HG02840 (cell line): ENCODE data around the gene LZTS3.
A peak's percentile ranks its signal among the peaks of the same experiment; 100 is the strongest.
"Not testable (repeated sequence)": the region's sequence is repeated elsewhere in the genome, so short reads cannot be mapped to it uniquely, and the experiment has no call there.

Experiments used
- ATAC-seq: cut with Tn5 transposase; IDR thresholded peaks from one replicate; pipeline ENCODE4 v1.9.1; 2021; ENCODE audit warnings: mild to moderate bottlenecking, moderate library complexity, moderate number of reproducible peaks; ENCODE audit not compliant: unreplicated experiment, low FRiP score

LZTS3 gene

DNA sequence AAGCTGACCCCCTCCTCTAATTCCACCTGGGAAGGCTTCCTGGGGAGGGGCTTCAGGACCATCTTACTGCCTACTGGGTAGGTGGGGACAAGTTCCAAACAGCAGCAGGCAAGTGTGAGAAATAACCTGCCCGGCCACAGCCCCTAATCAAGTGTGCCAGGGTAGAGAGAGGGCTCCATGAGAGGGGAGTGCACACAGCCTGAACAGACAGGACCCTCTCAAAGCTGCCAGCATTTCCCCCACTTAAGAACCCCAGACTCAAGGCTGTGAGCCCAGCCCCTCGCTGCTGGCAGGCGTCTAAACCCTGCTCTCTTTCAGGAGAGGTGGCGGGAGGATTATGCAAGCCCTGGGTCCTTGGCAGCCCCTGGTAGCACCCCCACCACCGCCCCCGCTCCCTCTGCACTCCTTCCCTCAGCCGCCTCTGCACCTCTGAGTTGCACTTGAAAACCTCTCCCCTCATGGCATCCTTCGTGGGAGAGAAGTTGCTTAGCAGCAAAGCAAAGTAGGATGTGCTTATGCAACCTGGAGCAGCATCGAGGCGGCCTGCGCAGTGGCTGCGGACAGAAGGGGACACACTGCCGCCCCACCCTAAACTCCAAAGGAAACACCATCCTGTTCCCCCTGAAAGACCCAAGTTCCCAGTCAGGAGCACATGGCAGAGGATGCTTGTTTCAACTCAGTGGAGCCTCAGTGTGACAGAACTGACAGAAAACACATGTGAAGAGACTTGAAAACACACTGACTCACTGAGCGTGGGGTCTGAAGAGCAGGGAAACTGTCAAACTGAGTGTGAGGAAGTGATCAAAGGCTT is 20.7 kb upstream of the LZTS3 start:
- ATAC-seq: no peak

DNA sequence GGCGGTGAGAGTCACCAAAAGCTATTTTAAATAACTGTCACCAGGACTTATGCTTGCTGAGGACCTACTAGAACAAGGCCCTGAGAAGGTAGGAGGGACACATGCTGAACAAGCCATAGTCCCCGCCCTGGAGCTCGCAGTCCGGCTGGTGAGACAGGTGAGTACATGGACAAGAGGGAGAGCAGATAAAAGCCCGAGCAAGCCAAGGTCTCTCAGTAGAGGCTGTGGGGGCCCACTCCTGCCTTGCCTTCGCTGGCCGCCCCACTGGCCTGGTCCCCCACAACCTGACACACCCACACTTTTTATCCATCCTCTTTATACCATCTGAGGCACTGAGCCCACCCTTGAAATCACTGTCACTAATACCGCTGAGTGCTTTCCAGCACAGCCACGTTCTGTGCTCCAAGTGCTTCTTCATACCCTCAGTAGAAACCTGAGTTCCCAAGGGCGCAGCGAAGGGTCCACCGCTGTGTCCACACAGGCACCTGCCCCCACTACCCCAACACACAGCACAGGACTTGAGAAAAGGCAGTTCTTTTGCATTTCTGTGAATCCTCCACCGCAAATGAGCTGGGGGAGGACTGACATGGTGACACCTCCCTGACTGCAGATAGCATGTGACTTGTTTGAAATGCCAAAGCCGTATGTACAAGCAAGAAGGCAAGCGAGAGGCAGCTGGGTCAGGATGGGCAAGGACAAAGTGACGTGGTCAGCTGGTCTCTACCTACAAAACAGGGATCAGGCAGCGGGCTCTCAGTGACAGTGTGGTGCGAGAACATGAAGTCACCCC is 19.1 kb upstream of the LZTS3 start:
- ATAC-seq: no peak

DNA sequence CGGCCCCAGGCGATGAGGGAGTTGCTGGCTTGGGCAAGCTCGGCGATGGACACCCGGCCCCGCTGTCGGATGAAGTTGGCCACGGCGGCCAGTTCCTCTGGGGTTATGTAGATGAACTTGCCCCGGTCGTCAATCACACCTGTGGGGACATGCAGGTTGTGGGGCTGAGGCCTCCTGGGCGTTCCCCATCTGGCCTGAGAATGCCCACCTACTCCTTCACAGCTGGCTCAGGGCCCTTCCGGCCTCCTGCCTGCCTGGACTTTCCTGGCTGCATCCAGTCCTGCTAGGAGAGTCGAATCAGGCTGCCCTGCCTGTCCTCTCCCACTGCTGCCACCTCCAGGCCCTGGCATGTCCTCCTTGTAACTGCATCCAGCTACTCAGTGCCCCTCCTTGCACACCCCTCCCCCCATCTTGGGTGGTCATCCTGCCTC is 17.3 kb upstream of the LZTS3 start:
- no peak for ATAC-seq

DNA sequence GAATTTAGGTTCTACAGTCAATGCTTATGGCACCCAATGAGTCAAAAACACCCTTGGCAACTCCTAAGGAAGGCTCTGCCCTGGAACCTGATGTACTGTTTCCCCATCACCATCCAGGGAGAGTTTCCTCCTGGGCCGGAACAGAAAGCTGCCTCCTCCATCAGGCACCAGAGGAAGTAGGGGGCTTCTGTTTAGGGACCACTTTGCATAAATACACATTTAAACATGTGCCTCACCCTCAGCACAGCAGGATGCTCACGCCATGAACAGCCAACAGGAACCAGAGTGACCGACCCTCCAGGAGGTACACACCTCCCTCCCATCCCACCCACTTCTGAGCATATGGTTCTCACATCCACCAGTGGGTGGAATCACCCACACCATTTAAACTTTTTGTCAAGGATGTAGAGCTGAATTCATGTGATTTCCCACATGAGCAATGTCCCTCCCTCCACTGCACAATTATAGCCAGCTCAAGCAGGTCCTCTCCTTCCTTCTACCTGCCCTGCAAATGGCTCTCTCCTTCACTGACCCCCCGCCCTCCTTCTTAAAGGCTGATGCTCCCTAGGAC is 16.3 kb upstream of the LZTS3 start:
- ATAC-seq: no peak

DNA sequence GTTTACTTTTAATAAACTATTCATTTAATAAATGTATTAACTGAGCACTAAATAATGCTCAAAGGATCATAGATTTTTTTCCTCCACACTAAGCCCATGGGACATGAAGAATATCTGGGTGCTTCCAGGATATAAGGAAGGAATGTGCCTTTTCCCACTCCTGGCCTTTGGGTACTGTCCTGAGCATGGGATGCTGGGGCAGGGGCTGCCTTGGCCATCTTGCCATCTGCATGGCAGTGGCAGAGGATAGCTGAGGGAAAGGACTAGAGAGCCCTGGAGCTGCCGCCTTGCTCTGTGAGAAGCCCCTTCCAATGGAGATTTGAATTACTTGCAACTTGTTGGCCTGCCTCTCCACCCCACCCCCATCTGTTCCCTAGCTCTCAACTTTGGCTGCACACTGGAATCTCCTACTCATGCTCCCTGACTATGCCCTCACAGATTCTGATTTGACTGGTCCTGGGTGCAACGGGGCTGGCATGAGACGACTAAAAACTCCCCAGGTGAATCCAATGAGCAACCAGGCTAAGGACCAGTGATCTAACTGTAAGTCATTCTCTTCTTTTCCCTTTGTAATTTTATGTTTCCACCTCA is 15.6 kb upstream of the LZTS3 start:
- ATAC-seq: no peak

DNA sequence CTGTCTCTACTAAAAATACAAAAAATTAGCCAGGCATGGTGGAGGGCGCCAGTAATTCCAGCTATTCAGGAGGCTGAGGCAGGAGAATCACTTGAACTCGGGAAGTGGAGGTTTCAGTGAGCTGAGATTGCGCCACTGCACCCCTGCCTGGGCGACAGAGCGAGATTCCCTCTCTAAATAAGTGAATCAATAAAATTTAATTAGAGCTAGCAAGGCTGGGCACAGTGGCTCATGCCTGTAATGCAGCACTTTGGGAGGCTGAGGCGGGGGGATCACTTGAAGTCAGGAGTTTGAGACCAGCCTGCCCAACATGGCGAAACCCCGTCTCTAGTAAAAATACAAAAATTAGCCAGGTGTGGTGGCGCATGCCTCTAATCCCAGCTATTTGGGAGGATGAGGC is 14.5 kb upstream of the LZTS3 start:
- not testable (repeated sequence) for ATAC-seq

DNA sequence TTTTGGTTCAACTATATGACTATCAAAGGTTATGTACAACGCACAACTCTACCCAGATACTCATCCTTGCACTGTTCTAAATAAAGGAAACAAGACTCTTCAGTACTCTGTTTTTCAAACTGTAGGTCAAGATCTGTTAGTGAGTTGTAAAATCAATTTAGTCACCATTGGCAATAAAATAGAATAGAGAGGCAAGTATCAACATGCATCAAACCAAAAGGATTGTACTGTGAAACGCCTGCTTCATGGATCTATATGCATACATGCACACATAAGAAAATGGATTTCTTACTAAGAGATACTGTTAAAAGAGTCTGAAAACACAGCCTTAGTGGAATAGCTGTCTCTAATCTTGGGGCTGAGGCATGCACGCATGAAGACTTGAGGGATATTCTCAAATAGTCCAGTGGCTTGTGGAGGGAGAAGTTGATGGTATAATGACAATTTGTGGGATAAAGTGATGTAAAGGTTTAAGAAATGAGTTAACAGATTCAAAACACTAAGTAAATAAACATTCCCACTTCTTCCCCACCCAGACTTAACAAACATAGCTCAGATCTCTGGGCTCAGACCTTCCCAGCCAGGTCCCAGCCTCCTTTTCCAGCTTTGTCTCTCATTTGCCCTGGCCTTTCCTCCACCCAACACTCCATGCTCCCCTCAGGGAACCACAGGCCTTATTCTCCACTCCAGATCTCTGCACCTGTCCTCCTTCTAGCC is 10.7 kb upstream of the LZTS3 start:
- no peak for ATAC-seq

DNA sequence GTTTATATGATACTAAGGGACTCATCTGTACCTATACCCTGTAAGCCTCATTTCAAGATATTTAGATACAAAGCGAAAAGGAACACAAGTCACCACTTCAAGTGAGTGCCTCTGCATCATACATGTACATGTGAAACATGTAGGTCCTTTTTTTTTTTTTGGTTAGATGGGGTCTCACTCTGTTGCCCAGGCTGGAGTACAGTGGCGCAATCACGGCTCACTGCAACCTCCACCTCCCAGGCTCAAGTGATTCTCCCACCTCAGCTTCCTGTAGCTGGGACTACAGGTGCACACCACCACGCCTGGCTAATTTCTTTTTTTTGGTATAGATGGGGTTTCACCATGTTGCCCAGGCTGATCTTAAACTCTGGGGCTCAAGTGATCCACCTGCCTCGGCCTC is 9.1 kb upstream of the LZTS3 start:
- ATAC-seq: not testable (repeated sequence)

DNA sequence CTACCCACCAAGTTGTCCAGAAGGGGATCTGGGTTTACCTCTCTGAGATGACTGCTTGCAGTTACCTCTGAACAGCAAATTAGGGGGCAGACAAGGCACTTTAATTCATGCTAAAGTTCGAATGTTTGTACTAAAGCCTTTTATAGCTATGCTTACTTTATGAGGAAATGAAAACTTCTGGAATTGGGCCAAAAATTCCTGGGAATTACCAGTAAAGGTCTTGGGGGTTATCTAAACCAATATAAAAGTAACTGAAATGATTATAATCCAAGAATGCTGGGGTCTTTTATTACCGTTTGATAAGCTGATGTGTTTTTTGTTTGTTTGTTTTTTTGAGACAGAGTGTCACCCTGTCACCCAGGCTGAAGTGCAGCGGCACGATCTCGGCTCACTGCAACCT is 7.9 kb upstream of the LZTS3 start:
- ATAC-seq: no peak

DNA sequence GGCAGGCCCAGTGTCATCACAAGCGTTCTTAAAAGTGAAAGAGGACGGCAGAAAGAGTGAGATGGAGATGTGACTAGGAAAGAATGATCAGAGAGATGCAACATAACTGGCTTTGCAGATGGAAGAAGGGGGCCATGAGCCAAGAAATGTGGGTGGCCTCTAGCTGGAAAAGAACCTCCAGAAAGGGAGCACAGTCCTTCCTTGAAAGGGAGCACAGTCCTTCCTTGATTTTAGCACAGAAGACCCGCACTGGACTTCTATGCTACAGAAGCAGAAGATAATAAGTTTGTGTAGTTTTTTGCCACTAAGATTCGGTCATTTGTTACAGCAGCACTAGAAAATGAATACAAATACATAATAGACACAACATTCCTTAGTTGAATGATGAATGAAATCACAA is 7.0 kb upstream of the LZTS3 start:
- ATAC-seq: no peak

DNA sequence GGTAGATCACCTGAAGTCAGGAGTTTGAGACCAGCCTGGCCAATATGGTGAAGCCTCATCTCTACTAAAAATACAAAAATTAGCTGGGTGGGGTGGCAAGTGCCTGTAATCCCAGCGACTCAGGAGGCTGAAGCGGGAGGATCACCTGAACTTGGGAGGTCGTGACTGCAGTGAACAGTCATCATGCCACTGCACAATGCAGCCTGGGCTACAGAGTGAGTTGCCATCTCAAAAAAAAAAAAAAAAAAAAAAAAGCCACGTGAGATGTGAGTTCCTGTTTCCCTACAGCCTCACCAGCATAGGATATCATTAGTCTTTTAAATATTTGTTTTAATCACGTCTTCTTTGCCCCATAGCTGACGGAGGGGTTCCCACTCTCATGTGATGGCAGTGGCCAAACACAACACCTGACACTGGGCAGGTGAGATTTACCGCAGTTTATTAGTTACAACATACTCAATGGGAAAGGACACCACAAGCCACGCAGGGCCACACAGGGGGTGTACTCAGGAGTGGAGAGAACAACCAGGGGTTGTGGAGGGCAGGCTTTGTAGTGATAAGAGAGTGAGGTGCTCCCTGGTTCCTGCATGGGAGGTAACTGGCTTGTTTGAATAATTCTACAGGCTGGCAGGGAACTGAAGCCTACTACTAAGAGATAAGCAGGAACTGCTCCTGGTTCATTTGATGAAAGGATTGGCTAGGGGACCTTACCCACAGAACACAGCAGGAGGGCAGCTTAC is 4.6 kb upstream of the LZTS3 start:
- ATAC-seq: no peak

DNA sequence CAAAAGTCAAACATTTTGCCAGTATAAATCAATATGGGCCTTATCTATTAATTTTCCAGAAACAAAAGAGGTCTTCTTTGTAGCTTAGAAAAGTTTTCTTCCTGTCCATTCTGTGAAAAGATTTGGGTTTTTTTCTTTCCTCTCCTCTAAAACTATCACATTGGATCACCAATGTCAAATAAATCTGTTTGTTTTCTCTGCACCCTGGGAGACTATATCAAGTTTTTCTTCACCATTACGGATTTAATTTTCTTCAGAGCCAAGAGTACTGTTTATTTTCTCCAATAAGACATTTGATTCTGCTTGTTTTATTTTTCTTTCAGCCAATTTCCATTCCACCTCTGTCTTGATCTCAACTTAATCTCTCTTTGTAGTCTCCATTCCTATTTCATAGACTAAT is 1.9 kb upstream of the LZTS3 start:
- no peak for ATAC-seq

DNA sequence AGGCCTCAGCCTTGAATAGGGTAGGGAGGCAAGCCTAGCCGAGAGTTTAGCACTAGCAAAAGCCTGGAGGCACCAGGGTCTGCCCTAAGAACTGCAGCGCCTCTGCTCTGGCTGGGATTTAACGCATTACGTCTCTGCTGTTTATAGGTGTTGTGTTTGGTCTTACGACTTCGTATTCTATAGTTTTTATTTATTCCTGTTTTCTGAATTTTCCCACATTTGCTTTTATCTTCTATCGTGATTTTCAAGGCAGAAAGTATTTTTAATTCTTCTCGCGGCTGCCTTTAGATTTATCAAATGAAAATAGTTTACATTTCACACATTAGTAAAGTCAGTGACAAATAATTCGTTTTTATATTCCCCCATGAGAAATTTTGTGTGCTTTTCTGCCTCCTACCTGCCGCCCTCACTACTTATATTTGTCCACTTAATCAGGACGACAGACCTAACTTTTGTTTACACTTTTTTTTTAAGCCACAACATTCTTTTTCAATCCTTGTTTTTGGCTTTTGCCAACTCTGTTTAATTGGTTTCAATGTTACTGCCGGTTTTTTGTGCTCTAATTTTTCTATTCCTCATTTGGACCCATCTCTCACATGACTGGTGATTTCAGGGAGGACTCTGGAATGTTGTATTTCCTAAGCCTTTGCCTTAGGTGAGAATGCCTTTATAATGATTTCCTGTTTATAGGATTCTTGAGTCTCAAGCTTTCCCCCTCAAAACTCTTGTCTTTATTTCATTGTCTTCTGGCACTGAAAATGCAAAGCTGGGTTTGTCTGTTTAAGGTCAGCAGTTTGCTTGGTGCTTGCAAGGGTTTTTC is 1.3 kb upstream of the LZTS3 start:
- no peak for ATAC-seq

DNA sequence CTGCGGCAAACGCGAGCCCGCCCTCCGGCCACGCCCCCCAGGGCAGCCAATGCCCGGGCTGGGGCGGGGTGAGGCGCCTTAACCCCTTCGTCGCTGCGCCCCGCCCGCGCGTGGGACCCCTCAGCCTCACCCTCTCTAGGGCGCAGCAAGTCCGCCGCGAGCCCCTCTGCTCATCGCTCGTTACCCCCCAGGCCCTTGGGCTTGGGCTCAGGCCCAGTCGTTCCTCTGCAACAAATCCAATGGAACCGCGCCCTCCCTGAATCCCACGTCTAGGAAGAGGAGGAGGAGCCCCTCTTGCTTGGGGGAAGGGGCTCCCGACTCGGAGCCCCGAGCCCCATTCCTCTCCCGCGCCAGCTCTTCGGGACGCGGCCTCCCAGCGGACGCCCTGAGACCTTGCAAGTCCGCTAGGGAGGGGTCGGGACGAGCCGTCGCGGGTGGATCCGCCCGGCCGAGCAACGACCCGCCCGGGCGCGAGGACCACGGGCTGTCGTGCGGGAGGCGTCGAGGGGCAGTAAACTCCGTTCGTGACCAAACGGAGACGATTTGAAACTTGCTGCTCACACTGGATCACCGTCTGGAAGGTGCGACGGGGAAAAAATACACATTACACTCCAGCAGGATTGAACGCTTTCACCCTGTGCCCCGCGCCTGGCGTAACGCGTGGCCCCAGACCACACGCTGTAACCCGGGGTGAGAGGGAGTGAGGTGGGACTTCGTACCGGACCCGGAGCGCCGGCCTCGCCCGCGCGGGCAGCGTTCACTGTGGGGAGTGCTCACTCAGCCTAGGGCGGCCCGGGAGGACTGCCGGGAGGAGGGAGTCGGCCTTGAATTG is 477 bp upstream of the LZTS3 start:
- ATAC-seq: peak; percentile 17

DNA sequence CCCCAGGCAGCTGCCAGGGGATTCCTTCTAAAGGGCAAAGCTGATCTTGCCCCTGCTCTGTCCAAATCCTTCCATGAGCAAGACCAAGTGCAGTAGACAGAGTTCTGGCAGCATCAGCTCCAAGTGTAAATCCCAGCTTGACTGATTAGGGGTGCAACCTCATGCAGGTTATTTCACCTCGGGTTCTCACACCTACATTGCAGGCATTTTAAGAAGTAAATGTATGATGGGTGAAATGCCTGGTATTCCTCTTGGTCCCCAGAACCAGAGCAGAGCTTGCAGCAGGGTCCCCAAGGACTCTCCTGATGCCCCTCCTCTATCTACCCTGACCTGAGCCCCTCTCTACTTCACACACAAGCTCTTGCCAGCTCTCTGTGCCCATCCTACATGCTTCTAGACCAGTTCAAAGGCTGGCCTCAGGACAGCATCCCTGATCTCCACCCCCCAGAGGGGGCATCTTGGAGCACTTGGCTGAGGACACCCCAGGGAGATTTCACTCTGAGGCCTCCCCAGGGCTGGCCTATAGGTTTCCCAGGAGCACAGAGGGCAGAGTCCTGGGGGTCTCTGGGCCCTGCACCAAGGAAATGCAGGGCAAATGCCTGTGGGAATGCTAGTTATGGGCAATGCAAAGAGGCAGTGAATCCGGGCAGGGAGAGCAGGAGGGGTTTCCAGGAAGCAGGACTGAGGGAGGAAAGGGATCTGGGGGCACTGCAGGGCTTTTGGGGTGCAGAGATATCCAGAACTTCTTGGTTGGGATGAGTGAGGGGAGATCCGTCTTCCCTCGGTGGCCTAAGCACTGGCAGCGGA is 1.0 kb downstream of the LZTS3 start:
- no peak for ATAC-seq

DNA sequence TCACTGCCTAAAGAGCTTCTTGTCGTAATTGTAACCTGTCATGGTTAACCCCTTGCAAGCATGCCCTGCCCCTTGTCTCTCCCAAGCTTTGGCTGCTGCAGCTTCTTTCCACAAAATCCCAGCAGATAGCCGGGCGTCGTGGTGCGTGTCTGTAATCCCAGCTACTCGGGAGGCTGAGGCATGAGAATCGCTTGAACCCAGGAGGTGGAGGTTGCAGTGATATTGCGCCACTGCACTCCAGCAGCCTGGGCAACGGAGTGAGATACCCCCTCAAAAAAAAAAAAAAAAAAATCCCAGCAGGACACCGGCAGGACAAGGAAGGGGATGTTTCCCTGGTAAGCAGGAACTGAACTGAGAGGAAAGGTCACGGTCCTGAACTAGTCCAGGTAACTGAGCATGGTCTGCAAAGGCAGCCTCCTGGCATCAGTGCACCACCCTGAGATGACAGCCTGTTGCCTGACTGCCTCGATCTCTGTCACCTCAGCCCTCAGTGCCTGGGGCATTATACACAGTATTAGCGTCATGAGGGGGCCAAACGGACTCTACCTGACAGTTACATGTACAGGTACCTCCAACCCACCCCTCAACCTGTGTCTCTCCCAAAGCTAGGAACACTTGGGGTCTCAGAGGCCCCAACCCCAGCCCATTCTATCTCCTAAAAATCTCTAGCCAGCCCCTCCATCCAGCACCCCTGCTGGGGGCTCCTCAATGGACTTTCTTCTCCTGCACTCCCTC is 1.8 kb downstream of the LZTS3 start:
- no peak for ATAC-seq
